Smooth muscle cell (in vitro differentiated cells): ENCODE data around the gene GALM. TPM values are rescaled to one million over a fixed set of nuclear protein-coding genes. Genes with fewer than 3 reads are reported as not detected.
"Not testable (repeated sequence)": the region's sequence is repeated elsewhere in the genome, so short reads cannot be mapped to it uniquely, and the experiment has no call there.

ENCODE experiments used
- DNase-seq: peaks from one replicate; lab custom pipeline; 2025; ENCODE audit not compliant: unreplicated experiment; lab: John Stamatoyannopoulos, UW
- H2AFZ ChIP-seq: fragments of 200-600 bp; sonication (generic); 2 replicates; pipeline ENCODE4 v1.6.0; 2016; ENCODE audit warnings: antibody characterized with exemption, low read depth, mild to moderate bottlenecking
- H3F3A ChIP-seq: fragments of 200-600 bp; sonication (generic); 2 replicates; pipeline ENCODE4 v1.6.0; 2017; ENCODE audit warnings: antibody characterized with exemption, low read depth
- H3K27ac ChIP-seq: fragments of 200-600 bp; sonication (generic); 2 replicates; pipeline ENCODE4 v1.5.1; 2016; ENCODE audit warnings: low read depth, mild to moderate bottlenecking
- H3K27me3 ChIP-seq: fragments of 200-600 bp; sonication (generic); 2 replicates; pipeline ENCODE4 v1.6.1; 2016; ENCODE audit warnings: low read depth, mild to moderate bottlenecking
- H3K36me3 ChIP-seq: fragments of 200-600 bp; sonication (generic); 2 replicates; pipeline ENCODE4 v1.5.1; 2016; ENCODE audit warnings: low read depth
- H3K4me1 ChIP-seq: fragments of 200-600 bp; sonication (generic); 2 replicates; pipeline ENCODE4 v1.5.1; 2016; ENCODE audit warnings: low read depth
- H3K4me2 ChIP-seq: fragments of 200-600 bp; sonication (generic); 2 replicates; pipeline ENCODE4 v1.6.0; 2016; ENCODE audit warnings: mild to moderate bottlenecking
- H3K4me3 ChIP-seq: fragments of 200-600 bp; sonication (generic); 2 replicates; pipeline ENCODE4 v1.5.1; 2016; ENCODE audit warnings: mild to moderate bottlenecking
- H3K79me2 ChIP-seq: fragments of 200-600 bp; sonication (generic); 2 replicates; pipeline ENCODE4 v1.6.0; 2016; ENCODE audit warnings: low read depth, mild to moderate bottlenecking
- H3K9ac ChIP-seq: fragments of 200-600 bp; sonication (generic); 2 replicates; pipeline ENCODE4 v1.6.0; 2016; ENCODE audit warnings: low read depth
- H3K9me3 ChIP-seq: fragments of 200-600 bp; sonication (generic); replicated peaks from 2 replicates; pipeline ENCODE4 v1.5.1; 2016; ENCODE audit warnings: low read depth
- H4K20me1 ChIP-seq: fragments of 200-600 bp; sonication (generic); 2 replicates; pipeline ENCODE4 v1.6.0; 2016; ENCODE audit warnings: low read depth
- WGBS: methylation state at CpG from one replicate; pipeline ENCODE4 v1.1.7; 2016; ENCODE audit warnings: low lambda C conversion rate; 5-methylcytosine and 5-hydroxymethylcytosine counted together
- polyA plus RNA-seq: library from polyadenylated mRNA; unstranded; fragments of >200 nt; fragmentation: Nextera tagmentation; extraction: Ambion mirVana; gene quantifications from 2 replicates; pipeline ENCODE4 v1.2.1, GENCODE V29; 2016
- total RNA-seq: library from RNA; depleted of rRNA; stranded (reverse); fragments of >200 nt; gene quantifications from 2 replicates; pipeline ENCODE4 v1.2.3, GENCODE V29; 2014
- TF ChIP-seq, protein P1 (sequence below): fragments of 200-600 bp; sonication (generic); IDR thresholded peaks from 2 replicates; pipeline ENCODE4 v1.5.1; 2017; ENCODE audit warnings: borderline replicate concordance, mild to moderate bottlenecking, antibody characterized with exemption; ENCODE audit not compliant: insufficient read depth, poor library complexity, severe bottlenecking

Gene GALM
- total and polyA plus RNA-seq, 2 experiments from 2014 or later: 13.1 to 18.9 TPM

DNA sequence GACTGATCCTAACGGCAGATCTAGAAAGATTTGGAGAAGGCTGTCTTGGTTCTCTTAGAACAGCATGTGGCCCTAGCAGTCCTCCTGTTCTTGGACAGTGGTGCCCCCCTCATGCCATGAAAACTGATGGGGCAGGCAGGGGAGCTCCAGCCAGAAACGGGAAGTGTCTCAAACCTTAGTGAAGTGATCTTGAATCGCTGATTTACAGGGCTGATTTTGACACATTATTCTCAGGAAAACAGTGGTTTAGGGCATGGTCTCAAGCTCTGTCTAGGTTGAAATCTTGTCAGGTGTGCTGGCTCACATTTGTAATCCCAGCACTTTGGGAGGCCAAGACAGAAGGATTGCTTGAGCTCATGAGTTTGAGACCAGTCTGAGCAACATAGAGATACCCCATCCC lies 47.4 kb downstream of the GALM start:
- no peak overlapping the region for H3K4me3 ChIP-seq
- H2AFZ ChIP-seq: no peak overlapping the region
- TF ChIP-seq, protein P1, sequence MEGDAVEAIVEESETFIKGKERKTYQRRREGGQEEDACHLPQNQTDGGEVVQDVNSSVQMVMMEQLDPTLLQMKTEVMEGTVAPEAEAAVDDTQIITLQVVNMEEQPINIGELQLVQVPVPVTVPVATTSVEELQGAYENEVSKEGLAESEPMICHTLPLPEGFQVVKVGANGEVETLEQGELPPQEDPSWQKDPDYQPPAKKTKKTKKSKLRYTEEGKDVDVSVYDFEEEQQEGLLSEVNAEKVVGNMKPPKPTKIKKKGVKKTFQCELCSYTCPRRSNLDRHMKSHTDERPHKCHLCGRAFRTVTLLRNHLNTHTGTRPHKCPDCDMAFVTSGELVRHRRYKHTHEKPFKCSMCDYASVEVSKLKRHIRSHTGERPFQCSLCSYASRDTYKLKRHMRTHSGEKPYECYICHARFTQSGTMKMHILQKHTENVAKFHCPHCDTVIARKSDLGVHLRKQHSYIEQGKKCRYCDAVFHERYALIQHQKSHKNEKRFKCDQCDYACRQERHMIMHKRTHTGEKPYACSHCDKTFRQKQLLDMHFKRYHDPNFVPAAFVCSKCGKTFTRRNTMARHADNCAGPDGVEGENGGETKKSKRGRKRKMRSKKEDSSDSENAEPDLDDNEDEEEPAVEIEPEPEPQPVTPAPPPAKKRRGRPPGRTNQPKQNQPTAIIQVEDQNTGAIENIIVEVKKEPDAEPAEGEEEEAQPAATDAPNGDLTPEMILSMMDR: no peak
- H3K79me2 ChIP-seq: no peaks in the 10 kb centered on the region
- no peaks in the 10 kb centered on the region for H4K20me1 ChIP-seq
- no peaks in the 10 kb centered on the region for H3K36me3 ChIP-seq
- H3K27me3 ChIP-seq: no peaks in the 10 kb centered on the region
- DNase-seq: no peak
- no peak overlapping the region for H3K9ac ChIP-seq
- H3F3A ChIP-seq: no peaks in the 10 kb centered on the region
- WGBS: 95% methylated on average over 3 of the region's 3 CpGs
- no peaks in the 10 kb centered on the region for H3K9me3 ChIP-seq
- no peak overlapping the region for H3K27ac ChIP-seq
- no peaks in the 10 kb centered on the region for H3K4me1 ChIP-seq
- no peak overlapping the region for H3K4me2 ChIP-seq

- H3K9ac ChIP-seq, H3K36me3 ChIP-seq, H3F3A ChIP-seq, H3K79me2 ChIP-seq, H3K4me2 ChIP-seq, DNase-seq, H2AFZ ChIP-seq, H3K9me3 ChIP-seq, H3K27ac ChIP-seq, H3K4me3 ChIP-seq, H3K27me3 ChIP-seq, H3K4me1 ChIP-seq, H4K20me1 ChIP-seq: not testable (repeated sequence)
- 100% methylated on average over 1 of the region's 1 CpG for WGBS
Observed at GRCh38 chr2:38714941-38715340, 49.0 kb downstream of the GALM start.

DNA sequence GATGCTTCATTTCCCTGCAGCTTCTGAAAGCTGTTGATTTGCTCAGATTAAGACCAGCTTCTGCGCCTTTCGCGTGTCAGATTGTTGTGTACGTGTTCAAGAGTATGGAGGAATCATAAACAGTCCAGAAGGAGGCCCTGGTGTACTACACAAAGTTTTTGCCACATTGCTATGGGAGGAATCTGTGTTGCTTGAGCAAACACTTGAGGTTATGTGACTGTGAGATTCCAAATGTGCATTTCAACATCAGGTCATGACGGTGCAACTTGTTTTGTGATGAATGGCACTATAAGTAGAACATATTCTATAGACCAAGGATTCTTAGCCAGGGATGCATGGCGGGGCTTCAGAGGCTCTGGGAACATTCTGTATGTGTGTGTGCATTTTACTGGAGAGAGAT lies 50.3 kb downstream of the GALM start:
- Histone ChIP-seq H3K9ac (no peak overlapping the region), H3K4me1 (no peaks in the 10 kb centered on the region), H2AFZ (no peak overlapping the region), H3K9me3 (no peaks in the 10 kb centered on the region), H3K27me3 (no peaks in the 10 kb centered on the region), H4K20me1 (no peaks in the 10 kb centered on the region), H3K36me3 (no peaks in the 10 kb centered on the region), H3K4me2 (no peak overlapping the region), H3K4me3 (no peak overlapping the region), H3K79me2 (no peaks in the 10 kb centered on the region), H3F3A (no peaks in the 10 kb centered on the region), H3K27ac (peak overlapping the region; percentile 65)
- WGBS: 73% methylated on average over 6 of the region's 6 CpGs
- TF ChIP-seq, protein P1: no peak
- DNase-seq: no peak

DNA sequence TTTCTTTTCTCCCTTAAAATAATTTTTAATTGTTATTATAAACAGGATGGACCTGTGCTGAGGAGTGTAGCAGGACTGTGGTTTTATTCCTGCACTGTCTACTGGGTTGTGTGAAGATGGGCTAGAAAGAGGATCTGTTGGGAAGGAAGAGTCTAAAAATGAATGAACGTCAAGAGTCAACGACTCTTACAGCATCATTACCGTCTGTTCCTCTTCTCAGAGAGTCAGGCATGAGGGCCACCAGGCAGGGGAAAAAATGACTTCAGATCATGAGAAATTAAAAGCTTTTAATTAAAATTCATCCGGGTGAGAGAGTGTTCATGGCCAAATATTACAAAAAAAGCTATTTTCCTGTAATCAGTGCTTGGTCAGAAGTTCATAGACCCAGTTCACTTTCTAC lies 52.7 kb downstream of the GALM start:
- DNase-seq: no peak
- H3K36me3 ChIP-seq: no peaks in the 10 kb centered on the region
- no peaks in the 10 kb centered on the region for H3K9me3 ChIP-seq
- H3K4me1 ChIP-seq: no peaks in the 10 kb centered on the region
- no peak overlapping the region for H3K27ac ChIP-seq
- WGBS: 95% methylated on average over 4 of the region's 4 CpGs
- no peak overlapping the region for H2AFZ ChIP-seq
- no peak overlapping the region for H3K4me3 ChIP-seq
- TF ChIP-seq, protein P1: no peak
- no peaks in the 10 kb centered on the region for H3K79me2 ChIP-seq
- no peaks in the 10 kb centered on the region for H4K20me1 ChIP-seq
- no peak overlapping the region for H3K4me2 ChIP-seq
- H3K9ac ChIP-seq: no peak overlapping the region
- H3K27me3 ChIP-seq: no peaks in the 10 kb centered on the region
- no peaks in the 10 kb centered on the region for H3F3A ChIP-seq
